ENCODE data around the gene INCA1.

GRCh38 chr17:4959261-4959965, 37.9 kb downstream of the INCA1 start:
- TF ChIP-seq, protein P1, sequence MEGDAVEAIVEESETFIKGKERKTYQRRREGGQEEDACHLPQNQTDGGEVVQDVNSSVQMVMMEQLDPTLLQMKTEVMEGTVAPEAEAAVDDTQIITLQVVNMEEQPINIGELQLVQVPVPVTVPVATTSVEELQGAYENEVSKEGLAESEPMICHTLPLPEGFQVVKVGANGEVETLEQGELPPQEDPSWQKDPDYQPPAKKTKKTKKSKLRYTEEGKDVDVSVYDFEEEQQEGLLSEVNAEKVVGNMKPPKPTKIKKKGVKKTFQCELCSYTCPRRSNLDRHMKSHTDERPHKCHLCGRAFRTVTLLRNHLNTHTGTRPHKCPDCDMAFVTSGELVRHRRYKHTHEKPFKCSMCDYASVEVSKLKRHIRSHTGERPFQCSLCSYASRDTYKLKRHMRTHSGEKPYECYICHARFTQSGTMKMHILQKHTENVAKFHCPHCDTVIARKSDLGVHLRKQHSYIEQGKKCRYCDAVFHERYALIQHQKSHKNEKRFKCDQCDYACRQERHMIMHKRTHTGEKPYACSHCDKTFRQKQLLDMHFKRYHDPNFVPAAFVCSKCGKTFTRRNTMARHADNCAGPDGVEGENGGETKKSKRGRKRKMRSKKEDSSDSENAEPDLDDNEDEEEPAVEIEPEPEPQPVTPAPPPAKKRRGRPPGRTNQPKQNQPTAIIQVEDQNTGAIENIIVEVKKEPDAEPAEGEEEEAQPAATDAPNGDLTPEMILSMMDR (conservative IDR thresholded peaks at IDR 0.05), result no peak
- TF ChIP-seq ZFX (IDR thresholded peaks at IDR 0.05), result no peak

Measured in C4-2B (cell line).